Renal pelvis (tissue), 12 donors: ENCODE measurements around the gene TYMS. TPM values are rescaled to one million over a fixed set of nuclear protein-coding genes. Genes with fewer than 3 reads are reported as not detected.

Experiments used
- DNase-seq: peaks from one replicate; pipeline ENCODE4 v3.0.0-alpha.2; 2013
- long read RNA-seq, 16 experiments: transcript quantifications; one replicate each; lab custom pipeline, GENCODE V29; 2026
- polyA plus RNA-seq, 3 donors: library from polyadenylated mRNA; unstranded; fragments of 120-200 nt; gene quantifications; one replicate each; pipeline ENCODE4 v1.2.1, GENCODE V29; 2013; ENCODE audit not compliant: insufficient read length in 3 of 3

Gene TYMS
- polyA plus RNA-seq: 100 to 1,000 TPM; 125 to 138 (median 133) TPM
- long read RNA-seq, donor 1, transcript TYMS-203 (7 exons, 1,662 nt): major isoform, 49 of 73 reads
- long read RNA-seq, donor 1, partial matches to known transcripts: 24 of 73 reads
- long read RNA-seq, donor 1, other reads (novel, unspliced or antisense): 0 of 73 reads
- long read RNA-seq, donor 2, transcript TYMS-203 (7 exons, 1,662 nt): major isoform, 59 of 85 reads
- long read RNA-seq, donor 2, partial matches to known transcripts: 16 of 85 reads
- long read RNA-seq, donor 2, other reads (novel, unspliced or antisense): 9 of 85 reads
- long read RNA-seq, donor 3, transcript TYMS-203 (7 exons, 1,662 nt): major isoform, 55 of 69 reads
- long read RNA-seq, donor 3, partial matches to known transcripts: 14 of 69 reads
- long read RNA-seq, donor 3, other reads (novel, unspliced or antisense): 0 of 69 reads
- long read RNA-seq, donor 4, transcript TYMS-203 (7 exons, 1,662 nt): major isoform, 46 of 99 reads
- long read RNA-seq, donor 4, partial matches to known transcripts: 45 of 99 reads
- long read RNA-seq, donor 4, other reads (novel, unspliced or antisense): 7 of 99 reads
- long read RNA-seq, donor 5, transcript TYMS-203 (7 exons, 1,662 nt): major isoform, 30 of 32 reads
- long read RNA-seq, donor 5, partial matches to known transcripts: 0 of 32 reads
- long read RNA-seq, donor 5, other reads (novel, unspliced or antisense): 0 of 32 reads
- long read RNA-seq, donor 6, transcript TYMS-203 (7 exons, 1,662 nt): major isoform, 27 of 79 reads
- long read RNA-seq, donor 6, partial matches to known transcripts: 40 of 79 reads
- long read RNA-seq, donor 6, other reads (novel, unspliced or antisense): 9 of 79 reads
- long read RNA-seq, donor 7, transcript TYMS-203 (7 exons, 1,662 nt): major isoform, 64 of 249 reads
- long read RNA-seq, donor 7, partial matches to known transcripts: 184 of 249 reads
- long read RNA-seq, donor 7, other reads (novel, unspliced or antisense): 0 of 249 reads
- long read RNA-seq, donor 8, transcript TYMS-203 (7 exons, 1,662 nt): major isoform, 27 of 34 reads
- long read RNA-seq, donor 8, partial matches to known transcripts: 5 of 34 reads
- long read RNA-seq, donor 8, other reads (novel, unspliced or antisense): 0 of 34 reads
- long read RNA-seq, donor 9, transcript TYMS-203 (7 exons, 1,662 nt): major isoform, 51 of 118 reads
- long read RNA-seq, donor 9, partial matches to known transcripts: 67 of 118 reads
- long read RNA-seq, donor 9, other reads (novel, unspliced or antisense): 0 of 118 reads
- long read RNA-seq, donor 10, transcript TYMS-203 (7 exons, 1,662 nt): major isoform, 50 of 52 reads
- long read RNA-seq, donor 10, partial matches to known transcripts: 0 of 52 reads
- long read RNA-seq, donor 10, other reads (novel, unspliced or antisense): 0 of 52 reads
- long read RNA-seq, donor 11, transcript TYMS-203 (7 exons, 1,662 nt): major isoform, 34 of 42 reads
- long read RNA-seq, donor 11, partial matches to known transcripts: 6 of 42 reads
- long read RNA-seq, donor 11, other reads (novel, unspliced or antisense): 0 of 42 reads
- long read RNA-seq, donor 12, transcript TYMS-203 (7 exons, 1,662 nt): major isoform, 52 of 242 reads
- long read RNA-seq, donor 12, partial matches to known transcripts: 172 of 242 reads
- long read RNA-seq, donor 12, other reads (novel, unspliced or antisense): 16 of 242 reads
- long read RNA-seq, donor 13, transcript TYMS-203 (7 exons, 1,662 nt): major isoform, 21 of 47 reads
- long read RNA-seq, donor 13, partial matches to known transcripts: 26 of 47 reads
- long read RNA-seq, donor 13, other reads (novel, unspliced or antisense): 0 of 47 reads
- long read RNA-seq, donor 14: 0 reads
- long read RNA-seq, donor 15: 0 reads
- long read RNA-seq, donor 16, transcript TYMS-203 (7 exons, 1,662 nt): major isoform, 62 of 190 reads
- long read RNA-seq, donor 16, partial matches to known transcripts: 126 of 190 reads
- long read RNA-seq, donor 16, other reads (novel, unspliced or antisense): 0 of 190 reads

- peak; percentile 75 for DNase-seq
Measured at GRCh38 chr18:657311-658000, at the start of gene TYMS. Gene TYMS (plus strand): TSS chr18:657653. CDS start chr18:657743, 90 bp downstream.

GRCh38 chr18:607930-608329, 49.5 kb upstream of the TYMS start:
- DNase-seq: no peak

- DNase-seq: peak; percentile 45
Measured at GRCh38 chr18:610214-610928, 47.1 kb upstream of the TYMS start.

GRCh38 chr18:612156-612555, 45.3 kb upstream of the TYMS start:
- DNase-seq: no peak

- DNase-seq: no peak
Measured at GRCh38 chr18:614193-614592, 43.3 kb upstream of the TYMS start.

- DNase-seq: no peak
Measured at GRCh38 chr18:615092-615521, 42.3 kb upstream of the TYMS start.

GRCh38 chr18:615773-616172, 41.7 kb upstream of the TYMS start:
- DNase-seq: no peak

GRCh38 chr18:616380-616995, 41.0 kb upstream of the TYMS start:
- peak; percentile 26 for DNase-seq

GRCh38 chr18:617970-618504, 39.4 kb upstream of the TYMS start:
- DNase-seq: no peak

- DNase-seq: no peak
Measured at GRCh38 chr18:618618-619017, 38.8 kb upstream of the TYMS start.

GRCh38 chr18:621291-622043, 36.0 kb upstream of the TYMS start:
- no peak for DNase-seq

GRCh38 chr18:622289-622688, 35.2 kb upstream of the TYMS start:
- no peak for DNase-seq

- DNase-seq: peak; percentile 48
Measured at GRCh38 chr18:623761-624620, 33.5 kb upstream of the TYMS start.

- no peak for DNase-seq
Measured at GRCh38 chr18:627231-627630, 30.2 kb upstream of the TYMS start.

GRCh38 chr18:629269-630150, 27.9 kb upstream of the TYMS start:
- DNase-seq: no peak
